MG63 (cell line): ENCODE data around the gene MARCHF2. TPM values are rescaled to one million over a fixed set of nuclear protein-coding genes. Genes with fewer than 3 reads are reported as not detected.
"Not testable (repeated sequence)": the region's sequence is repeated elsewhere in the genome, so short reads cannot be mapped to it uniquely, and the experiment has no call there.

ENCODE experiments used
- DNase-seq: peaks from one replicate; pipeline ENCODE4 v3.0.0-alpha.2; 2020
- H3K27me3 ChIP-seq: fragments of 250-450 bp; sonication (Bioruptor Pico); 2 replicates; pipeline ENCODE4 v1.5.1; 2020; ENCODE audit warnings: mild to moderate bottlenecking, moderate library complexity
- H3K36me3 ChIP-seq: fragments of 250-450 bp; sonication (Bioruptor Pico); 2 replicates; pipeline ENCODE4 v1.5.1; 2020; ENCODE audit warnings: mild to moderate bottlenecking, moderate library complexity
- H3K4me3 ChIP-seq: fragments of 250-450 bp; sonication (Bioruptor Pico); 2 replicates; pipeline ENCODE4 v1.5.1; 2020; ENCODE audit warnings: mild to moderate bottlenecking, moderate library complexity
- H3K9me3 ChIP-seq: fragments of 250-450 bp; sonication (Bioruptor Pico); 2 replicates; pipeline ENCODE4 v1.5.1; 2020; ENCODE audit warnings: mild to moderate bottlenecking, moderate library complexity
- total RNA-seq: library from RNA; depleted of rRNA; stranded (reverse); fragments of >200 nt; shearing (Covaris generic); gene quantifications from 2 replicates; pipeline ENCODE4 v1.2.3, GENCODE V29; 2014; ENCODE audit warnings: low replicate concordance

Gene MARCHF2
- total RNA-seq, 1 experiment from 2014 or later = 89.4 TPM

GRCh38 chr19:8385103-8385502 lies 28.0 kb upstream of the MARCHF2 start:
- not testable (repeated sequence) for H3K4me3 ChIP-seq, H3K27me3 ChIP-seq, DNase-seq, H3K9me3 ChIP-seq
- peaks cover 12% of the 10 kb centered on the region for H3K36me3 ChIP-seq

- peaks cover 12% of the 10 kb centered on the region for H3K36me3 ChIP-seq
- H3K27me3 ChIP-seq, DNase-seq, H3K4me3 ChIP-seq, H3K9me3 ChIP-seq: not testable (repeated sequence)
These were observed 27.5 kb upstream of the MARCHF2 start for GRCh38 chr19:8385566-8385965.

- peaks cover 18% of the 10 kb centered on the region for H3K36me3 ChIP-seq
- H3K27me3 ChIP-seq, DNase-seq, H3K4me3 ChIP-seq, H3K9me3 ChIP-seq: not testable (repeated sequence)
These were observed 26.7 kb upstream of the MARCHF2 start for GRCh38 chr19:8386419-8386818.

GRCh38 chr19:8386990-8387389 lies 26.1 kb upstream of the MARCHF2 start:
- Histone ChIP-seq H3K36me3 (peaks cover 18% of the 10 kb centered on the region), H3K27me3 (no peaks in the 10 kb centered on the region), H3K9me3 (peaks cover 6% of the 10 kb centered on the region), H3K4me3 (no peak overlapping the region)
- no peak for DNase-seq

GRCh38 chr19:8387688-8388611 lies 25.2 kb upstream of the MARCHF2 start:
- Histone ChIP-seq H3K27me3 (no peaks in the 10 kb centered on the region), H3K9me3 (peaks cover 6% of the 10 kb centered on the region), H3K36me3 (peaks cover 18% of the 10 kb centered on the region), H3K4me3 (no peak overlapping the region)
- no peak for DNase-seq

GRCh38 chr19:8388612-8388958 lies 24.5 kb upstream of the MARCHF2 start:
- no peaks in the 10 kb centered on the region for H3K27me3 ChIP-seq

GRCh38 chr19:8389891-8390616 lies 23.1 kb upstream of the MARCHF2 start, which contains the start of gene RAB11B:
TSS of gene RAB11B (plus strand) at chr19:8390360. CDS start at chr19:8390417, 57 bp downstream.
- H3K36me3 ChIP-seq = peaks cover 18% of the 10 kb centered on the region
- no peaks in the 10 kb centered on the region for H3K27me3 ChIP-seq
- peak; percentile 100 for DNase-seq
- peaks cover 6% of the 10 kb centered on the region for H3K9me3 ChIP-seq
- H3K4me3 ChIP-seq = peak within 1 kb of the TSS; percentile 71

More at GRCh38 chr19:8388612-8388958, 24.5 kb upstream of the MARCHF2 start:
- no peak for DNase-seq
- Histone ChIP-seq H3K9me3 (peaks cover 6% of the 10 kb centered on the region), H3K36me3 (peaks cover 18% of the 10 kb centered on the region), H3K4me3 (no peak overlapping the region)

- peaks cover 22% of the 10 kb centered on the region for H3K36me3 ChIP-seq
- peaks cover 6% of the 10 kb centered on the region for H3K9me3 ChIP-seq
- no peaks in the 10 kb centered on the region for H3K27me3 ChIP-seq
These were observed 22.5 kb upstream of the MARCHF2 start for GRCh38 chr19:8390617-8390981.

GRCh38 chr19:8391198-8392016 lies 21.7 kb upstream of the MARCHF2 start:
- H3K9me3 ChIP-seq = peaks cover 6% of the 10 kb centered on the region
- no peak for DNase-seq

More at GRCh38 chr19:8390617-8390981, 22.5 kb upstream of the MARCHF2 start:
- peak overlapping the region; percentile 71 for H3K4me3 ChIP-seq
- peak; percentile 96 for DNase-seq

GRCh38 chr19:8392017-8392591 lies 21.0 kb upstream of the MARCHF2 start:
- no peak for DNase-seq
- Histone ChIP-seq H3K9me3 (peaks cover 1% of the 10 kb centered on the region), H3K27me3 (no peaks in the 10 kb centered on the region), H3K4me3 (no peak overlapping the region), H3K36me3 (peaks cover 25% of the 10 kb centered on the region)

More at GRCh38 chr19:8391198-8392016, 21.7 kb upstream of the MARCHF2 start:
- peaks cover 27% of the 10 kb centered on the region for H3K36me3 ChIP-seq
- H3K27me3 ChIP-seq = no peaks in the 10 kb centered on the region
- peak overlapping the region; percentile 71 for H3K4me3 ChIP-seq

GRCh38 chr19:8393192-8393870 lies 19.8 kb upstream of the MARCHF2 start:
- peaks cover 27% of the 10 kb centered on the region for H3K36me3 ChIP-seq
- H3K9me3 ChIP-seq = no peaks in the 10 kb centered on the region; the same call in 1 of the 2 replicates
- H3K27me3 ChIP-seq = no peaks in the 10 kb centered on the region
- no peak for DNase-seq
- H3K4me3 ChIP-seq = no peak overlapping the region

GRCh38 chr19:8393871-8394250 lies 19.2 kb upstream of the MARCHF2 start:
- H3K9me3 ChIP-seq = no peaks in the 10 kb centered on the region; the same call in 1 of the 2 replicates
- H3K4me3 ChIP-seq = no peak overlapping the region
- peaks cover 27% of the 10 kb centered on the region for H3K36me3 ChIP-seq
- no peaks in the 10 kb centered on the region for H3K27me3 ChIP-seq
- no peak for DNase-seq

GRCh38 chr19:8395621-8396082 lies 17.5 kb upstream of the MARCHF2 start:
- no peaks in the 10 kb centered on the region; the same call in 1 of the 2 replicates for H3K9me3 ChIP-seq
- no peak overlapping the region for H3K4me3 ChIP-seq
- DNase-seq = no peak
- peaks cover 43% of the 10 kb centered on the region for H3K36me3 ChIP-seq
- H3K27me3 ChIP-seq = no peaks in the 10 kb centered on the region

- DNase-seq = no peak
- H3K36me3 ChIP-seq = peaks cover 42% of the 10 kb centered on the region
- no peaks in the 10 kb centered on the region for H3K9me3 ChIP-seq
- H3K27me3 ChIP-seq = no peaks in the 10 kb centered on the region
- H3K4me3 ChIP-seq = no peak overlapping the region
These were observed 16.9 kb upstream of the MARCHF2 start for GRCh38 chr19:8396185-8396562.

- DNase-seq = peak; percentile 69
These were observed 16.4 kb upstream of the MARCHF2 start for GRCh38 chr19:8396563-8397203.

More at GRCh38 chr19:8396563-8397203, 16.4 kb upstream of the MARCHF2 start:
- peaks cover 44% of the 10 kb centered on the region for H3K36me3 ChIP-seq
- H3K27me3 ChIP-seq = no peaks in the 10 kb centered on the region
- no peaks in the 10 kb centered on the region for H3K9me3 ChIP-seq
- H3K4me3 ChIP-seq = no peak overlapping the region
